Neural progenitor cell (in vitro differentiated cells): Measurements from ENCODE around the gene SVBP.

ENCODE experiments used
- EZH2 ChIP-seq: fragments of 200-600 bp; sonication (generic); IDR thresholded peaks from 2 replicates; pipeline ENCODE4 v1.6.1; 2017; ENCODE audit warnings: antibody characterized with exemption, mild to moderate bottlenecking, moderate library complexity
- TF ChIP-seq, protein P1 (sequence below): fragments of 200-600 bp; sonication (generic); IDR thresholded peaks from 2 replicates; pipeline ENCODE4 v1.5.1; 2017; ENCODE audit warnings: antibody characterized with exemption, mild to moderate bottlenecking

DNA sequence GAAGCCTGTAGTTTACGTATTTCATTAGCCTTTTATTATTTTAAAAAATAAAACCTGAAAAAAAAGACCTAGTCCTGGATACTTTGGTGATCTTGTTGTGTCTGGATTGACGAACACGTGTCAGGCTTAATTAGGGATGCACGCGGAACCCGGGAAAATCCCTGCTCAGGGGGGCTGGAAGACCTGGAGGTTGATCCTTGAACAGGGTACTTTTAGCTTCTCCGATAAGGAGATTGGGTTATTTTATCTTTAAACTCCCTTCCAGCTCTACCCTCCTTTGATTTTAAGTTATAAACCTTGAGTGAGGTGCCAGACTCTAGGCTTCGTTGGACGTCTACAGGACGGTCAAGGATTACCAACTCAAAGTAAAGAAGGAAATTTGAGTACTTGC, 28.7 kb upstream of the SVBP start:
- TF ChIP-seq, protein P1, sequence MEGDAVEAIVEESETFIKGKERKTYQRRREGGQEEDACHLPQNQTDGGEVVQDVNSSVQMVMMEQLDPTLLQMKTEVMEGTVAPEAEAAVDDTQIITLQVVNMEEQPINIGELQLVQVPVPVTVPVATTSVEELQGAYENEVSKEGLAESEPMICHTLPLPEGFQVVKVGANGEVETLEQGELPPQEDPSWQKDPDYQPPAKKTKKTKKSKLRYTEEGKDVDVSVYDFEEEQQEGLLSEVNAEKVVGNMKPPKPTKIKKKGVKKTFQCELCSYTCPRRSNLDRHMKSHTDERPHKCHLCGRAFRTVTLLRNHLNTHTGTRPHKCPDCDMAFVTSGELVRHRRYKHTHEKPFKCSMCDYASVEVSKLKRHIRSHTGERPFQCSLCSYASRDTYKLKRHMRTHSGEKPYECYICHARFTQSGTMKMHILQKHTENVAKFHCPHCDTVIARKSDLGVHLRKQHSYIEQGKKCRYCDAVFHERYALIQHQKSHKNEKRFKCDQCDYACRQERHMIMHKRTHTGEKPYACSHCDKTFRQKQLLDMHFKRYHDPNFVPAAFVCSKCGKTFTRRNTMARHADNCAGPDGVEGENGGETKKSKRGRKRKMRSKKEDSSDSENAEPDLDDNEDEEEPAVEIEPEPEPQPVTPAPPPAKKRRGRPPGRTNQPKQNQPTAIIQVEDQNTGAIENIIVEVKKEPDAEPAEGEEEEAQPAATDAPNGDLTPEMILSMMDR, result no peak
- no peak for TF ChIP-seq EZH2
